Astrocyte of the cerebellum (primary cell): Measurements from ENCODE around the gene PVR.

ENCODE experiments used
- DNase-seq: peaks from one replicate; pipeline ENCODE4 v3.0.0-alpha.2; 2011; ENCODE audit warnings: low read depth
- H3K4me3 ChIP-seq: 2 replicates; pipeline ENCODE4 v1.5.1; 2011; ENCODE audit warnings: mild to moderate bottlenecking, low read depth, low read length, moderate library complexity
- CTCF ChIP-seq: IDR thresholded peaks from 2 replicates; pipeline ENCODE4 v1.5.1; 2012; ENCODE audit warnings: low read length, low read depth, moderate library complexity, mild to moderate bottlenecking; ENCODE audit errors: missing control alignments
- in situ Hi-C: cut with HindIII; loops from 2 replicates; pipeline ENCODE4 v1.10.0; 2017; ENCODE audit warnings: low sequenced_read_pairs

Gene PVR, protein sequence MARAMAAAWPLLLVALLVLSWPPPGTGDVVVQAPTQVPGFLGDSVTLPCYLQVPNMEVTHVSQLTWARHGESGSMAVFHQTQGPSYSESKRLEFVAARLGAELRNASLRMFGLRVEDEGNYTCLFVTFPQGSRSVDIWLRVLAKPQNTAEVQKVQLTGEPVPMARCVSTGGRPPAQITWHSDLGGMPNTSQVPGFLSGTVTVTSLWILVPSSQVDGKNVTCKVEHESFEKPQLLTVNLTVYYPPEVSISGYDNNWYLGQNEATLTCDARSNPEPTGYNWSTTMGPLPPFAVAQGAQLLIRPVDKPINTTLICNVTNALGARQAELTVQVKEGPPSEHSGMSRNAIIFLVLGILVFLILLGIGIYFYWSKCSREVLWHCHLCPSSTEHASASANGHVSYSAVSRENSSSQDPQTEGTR

GRCh38 chr19:44643605-44644401 is at the start of gene PVR:
Gene PVR (plus strand): TSS chr19:44643910. CDS start chr19:44644097, 187 bp downstream.
- in situ Hi-C loops: no loop called here
- no peak for DNase-seq
- H3K4me3 ChIP-seq: peak within 1 kb of the TSS; percentile 83
- no peak for TF ChIP-seq CTCF

DNA sequence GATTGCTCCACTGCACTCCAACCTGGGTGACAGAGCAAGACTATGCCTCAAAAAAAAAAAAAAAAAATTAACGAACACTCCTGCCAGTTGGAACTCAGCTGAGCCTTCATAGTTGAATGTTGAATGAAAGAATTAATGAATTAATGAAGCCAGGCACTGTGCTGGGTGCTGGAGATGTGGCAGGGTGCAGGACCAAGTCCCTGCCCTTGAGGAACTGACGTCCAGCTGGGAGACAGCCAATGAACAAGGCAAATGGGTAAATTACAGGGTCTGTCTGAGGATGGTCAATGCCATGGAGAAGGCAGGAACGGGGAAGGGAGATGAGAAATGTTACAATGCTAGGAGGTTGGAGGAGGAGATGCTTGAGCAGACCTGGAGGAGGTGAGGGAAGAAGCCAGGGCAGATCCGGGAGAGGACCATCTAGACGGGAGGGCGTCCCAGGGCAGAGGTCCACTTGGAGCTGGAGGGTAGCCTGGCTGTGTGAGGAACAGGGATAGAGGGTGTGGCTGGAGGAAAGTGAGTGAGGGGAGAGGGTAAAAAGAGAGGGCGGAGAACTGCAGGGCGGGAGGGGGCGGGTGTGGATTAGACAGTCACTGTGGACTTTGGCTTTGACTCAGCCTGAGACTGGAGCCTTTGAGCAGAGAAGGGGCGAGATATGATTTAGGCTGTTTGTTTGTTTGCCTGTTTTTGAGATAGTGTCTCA is 47.1 kb upstream of the PVR start:
- H3K4me3 ChIP-seq: no peak overlapping the region
- in situ Hi-C loops: no loop called here
- no peak for TF ChIP-seq CTCF
- DNase-seq: no peak

- no peak for TF ChIP-seq CTCF
- in situ Hi-C loops: no loop called here
- DNase-seq: no peak
- no peak overlapping the region for H3K4me3 ChIP-seq
These were observed 46.6 kb upstream of the PVR start for GRCh38 chr19:44597131-44597491.

GRCh38 chr19:44598355-44598754 is 45.4 kb upstream of the PVR start:
- in situ Hi-C loops: no loop called here
- no peak overlapping the region for H3K4me3 ChIP-seq
- DNase-seq: no peak
- no peak for TF ChIP-seq CTCF

DNA sequence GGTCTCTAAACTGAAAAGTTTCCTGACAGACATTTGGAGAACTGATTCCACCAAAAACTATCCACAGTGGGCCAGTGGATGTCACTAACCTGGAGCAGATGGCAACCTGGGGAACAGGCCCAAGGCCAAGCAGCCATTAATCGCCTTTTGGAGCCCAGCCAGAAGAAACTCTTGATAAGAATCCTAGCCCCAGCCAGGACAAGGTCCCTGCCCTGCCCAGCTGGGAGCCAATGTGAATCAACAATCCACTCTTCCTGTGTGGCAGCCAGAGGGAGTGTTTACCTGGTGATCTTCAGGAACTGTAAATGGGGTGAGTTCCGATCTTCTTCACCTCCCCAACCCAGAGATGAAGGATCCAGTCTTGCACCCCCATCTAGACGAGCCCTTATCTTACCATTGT is 44.8 kb upstream of the PVR start:
- in situ Hi-C loops: no loop called here
- no peak overlapping the region for H3K4me3 ChIP-seq
- no peak for DNase-seq
- no peak for TF ChIP-seq CTCF

DNA sequence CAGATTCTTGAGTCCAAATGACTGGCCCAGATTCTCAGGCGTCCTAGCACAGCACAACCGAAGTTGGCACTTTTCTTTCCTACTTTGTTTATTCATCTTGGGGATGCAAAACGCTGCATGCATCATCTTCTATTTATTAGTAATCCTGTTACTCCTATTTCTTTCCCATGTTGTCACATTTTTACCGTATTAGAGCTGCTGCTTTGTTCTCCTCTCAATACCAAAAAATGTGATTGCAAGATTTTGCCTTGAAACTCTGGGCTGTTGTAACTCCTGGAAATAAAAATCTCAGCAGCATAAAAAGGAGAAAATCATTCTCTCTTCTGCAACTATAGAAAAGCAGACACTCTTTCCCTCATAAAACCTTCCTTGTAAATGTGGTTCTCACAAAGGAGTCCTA is 43.2 kb upstream of the PVR start:
- TF ChIP-seq CTCF: no peak
- no peak overlapping the region for H3K4me3 ChIP-seq
- DNase-seq: no peak
- in situ Hi-C loops: no loop called here
